ENCODE data around the gene DPAGT1. TPM values are rescaled to one million over a fixed set of nuclear protein-coding genes. Genes with fewer than 3 reads are reported as not detected.

The DPAGT1 gene
- total RNA-seq, 1 donor from 2014 or later, result 12.1 TPM

DNA sequence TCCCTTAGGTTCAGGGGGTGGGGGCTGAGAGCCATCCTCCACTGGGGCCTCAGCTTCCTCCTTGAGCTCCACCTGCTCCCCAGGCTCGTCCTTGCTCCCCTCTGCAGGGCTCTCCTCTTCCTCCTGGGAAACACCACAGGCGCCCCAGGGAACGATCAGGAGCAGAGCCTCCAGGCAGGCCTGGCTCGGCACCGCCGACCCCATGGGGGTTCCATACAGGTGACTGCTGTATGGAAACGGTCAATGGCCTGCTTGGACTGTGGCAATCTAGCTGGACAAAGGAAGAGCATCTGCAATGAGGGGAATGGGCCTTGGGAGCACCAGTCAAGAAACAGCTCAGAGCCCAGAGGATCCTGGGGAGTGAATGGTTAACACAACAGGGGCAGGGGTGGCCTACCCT is 52.6 kb downstream of the DPAGT1 start:
- H3K4me3 ChIP-seq (ENCODE audit: low read depth, low read length), result no peak overlapping the region
- TF ChIP-seq CTCF (IDR thresholded peaks at IDR 0.05; ENCODE audit: insufficient read depth, low read length, severe bottlenecking), result no peak
- no peak for FAIRE-seq
- H3K27me3 ChIP-seq (ENCODE audit: control insufficient read depth, insufficient read depth, low read length), result no peaks in the 10 kb centered on the region
- no peak for DNase-seq (ENCODE audit: low read depth)
- H3K36me3 ChIP-seq (ENCODE audit: control insufficient read depth, insufficient read depth, low read length), result peaks cover 58% of the 10 kb centered on the region

- no peak for TF ChIP-seq CTCF (IDR thresholded peaks at IDR 0.05; ENCODE audit: insufficient read depth, low read length, severe bottlenecking)
- Histone ChIP-seq H3K4me3 (ENCODE audit: low read depth, low read length) (no peak overlapping the region), H3K36me3 (ENCODE audit: control insufficient read depth, insufficient read depth, low read length) (peaks cover 56% of the 10 kb centered on the region), H3K27me3 (ENCODE audit: control insufficient read depth, insufficient read depth, low read length) (no peaks in the 10 kb centered on the region)
- FAIRE-seq, result no peak
- no peak for DNase-seq (ENCODE audit: low read depth)
Observed at GRCh38 chr11:119048644-119049043, 53.0 kb downstream of the DPAGT1 start.

- H3K36me3 ChIP-seq (ENCODE audit: control insufficient read depth, insufficient read depth, low read length), result peaks cover 47% of the 10 kb centered on the region
- no peak overlapping the region for H3K4me3 ChIP-seq (ENCODE audit: low read depth, low read length)
- H3K27me3 ChIP-seq (ENCODE audit: control insufficient read depth, insufficient read depth, low read length), result no peaks in the 10 kb centered on the region
- no peak for TF ChIP-seq CTCF (IDR thresholded peaks at IDR 0.05; ENCODE audit: insufficient read depth, low read length, severe bottlenecking)
- DNase-seq (ENCODE audit: low read depth), result no peak
- FAIRE-seq, result no peak
Observed at GRCh38 chr11:119047205-119047604, 54.4 kb downstream of the DPAGT1 start.

Other genes starting within 250 kb of the DPAGT1 start
- not detected in 2 replicates for gene CXCR5, start 218.0 kb downstream of the DPAGT1 start, total RNA-seq
- gene BCL9L, start 175.9 kb downstream of the DPAGT1 start, total RNA-seq, result 22.6 and 38.5 TPM in 2 replicates
- 0.13 TPM in 1 of 2 replicates, not detected in the other for gene UPK2, start 145.6 kb downstream of the DPAGT1 start, total RNA-seq
- gene FOXR1, start 130.1 kb downstream of the DPAGT1 start, total RNA-seq, result not detected in 2 replicates
- gene CENATAC, start 103.7 kb downstream of the DPAGT1 start, total RNA-seq, result 21.3 and 22.5 TPM in 2 replicates
- gene RPS25, start 83.5 kb downstream of the DPAGT1 start, total RNA-seq, result 529 and 1,126 TPM in 2 replicates
- gene TRAPPC4, start 83.1 kb downstream of the DPAGT1 start, total RNA-seq, result 115 and 123 TPM in 2 replicates
- 9.9 and 11.6 TPM in 2 replicates for gene SLC37A4, start 71.0 kb downstream of the DPAGT1 start, total RNA-seq
- 292 and 301 TPM in 2 replicates for gene HYOU1, start 44.6 kb downstream of the DPAGT1 start, total RNA-seq
- 24.5 and 27.0 TPM in 2 replicates for gene VPS11, start 34.0 kb downstream of the DPAGT1 start, total RNA-seq
- gene HMBS, start 17.0 kb downstream of the DPAGT1 start, total RNA-seq, result 6.3 and 10.0 TPM in 2 replicates
- 1.3 and 2.3 TPM in 2 replicates for gene C2CD2L, start 5.5 kb upstream of the DPAGT1 start, total RNA-seq
- gene HINFP, start 19.7 kb upstream of the DPAGT1 start, total RNA-seq, result 12.4 TPM in 2 replicates
- under 0.01 and 0.13 TPM in 2 replicates for gene ABCG4, start 47.2 kb upstream of the DPAGT1 start, total RNA-seq
- gene NLRX1, start 66.9 kb upstream of the DPAGT1 start, total RNA-seq, result 13.7 and 44.8 TPM in 2 replicates
- gene NHERF4, start 83.6 kb upstream of the DPAGT1 start, total RNA-seq, result 0.13 TPM in 1 of 2 replicates, not detected in the other
- gene CBL, start 104.5 kb upstream of the DPAGT1 start, total RNA-seq, result 5.5 and 6.4 TPM in 2 replicates
- 25.7 and 36.3 TPM in 2 replicates for gene MCAM, start 215.3 kb upstream of the DPAGT1 start, total RNA-seq
- 2.4 and 3.6 TPM in 2 replicates for gene RNF26, start 232.7 kb upstream of the DPAGT1 start, total RNA-seq
- 0.90 and 1.3 TPM in 2 replicates for gene C1QTNF5, start 239.0 kb upstream of the DPAGT1 start, total RNA-seq
- gene MFRP, start 244.9 kb upstream of the DPAGT1 start, total RNA-seq, result not detected in 2 replicates